ENCODE results near the gene GPR3. TPM values are rescaled to one million over a fixed set of nuclear protein-coding genes. Genes with fewer than 3 reads are reported as not detected.

GPR3 gene
- total and polyA plus RNA-seq, 2 of the 13 experiments (the other 11 are each of a cell fraction or from before 2014, with no cell fraction given) = 1.00 to 2.6 TPM

- TF ChIP-seq BCLAF1 (IDR thresholded peaks at IDR 0.05) = no peak
Measured at GRCh38 chr1:27430903-27431600, 38.6 kb downstream of the GPR3 start (continued).

GRCh38 chr1:27431601-27431940 lies 39.1 kb downstream of the GPR3 start:
- Histone ChIP-seq H3K9ac (ENCODE audit: insufficient read depth, low read depth, low read length) (no peak overlapping the region), H3K4me2 (ENCODE audit: low read depth, low read length) (no peak overlapping the region), H3K9me3 (ENCODE audit: low read length) (no peaks in the 10 kb centered on the region), H3K36me3 (replicated peaks in 1 of 2; ENCODE audit: control insufficient read depth in 1 of 2, insufficient read depth in 2 of 2, low read length in 2 of 2) (peaks cover 8 to 21% of the 10 kb centered on the region in 2 experiments), H3K4me1 (ENCODE audit: insufficient read depth, low read length) (peaks cover 48% of the 10 kb centered on the region), H4K20me1 (ENCODE audit: insufficient read depth, low read length) (peaks cover 4% of the 10 kb centered on the region), H3K27ac (ENCODE audit: extremely low read length, insufficient read depth, low read length) (no peak overlapping the region), H3K27me3 (ENCODE audit: control insufficient read depth in 1 of 2, insufficient read depth in 2 of 2, low read length in 2 of 2) (no peaks in the 10 kb centered on the region), H3K4me3 (replicated peaks in 1 of 3; ENCODE audit: insufficient read depth in 1 of 3, low read depth in 2 of 3, low read length in 3 of 3) (no peak overlapping the region), H3K79me2 (ENCODE audit: insufficient read depth, low read length) (peaks cover 42% of the 10 kb centered on the region), H2AFZ (ENCODE audit: low read length) (no peak overlapping the region)
- DNase-seq (ENCODE audit: low spot score) = no peak
- 95% methylated on average over 2 of the region's 2 CpGs for WGBS (ENCODE audit: low lambda C conversion rate)
- ChIA-PET CTCF (ENCODE audit: low intra/inter-chr PET ratio, low total read pairs) (no interaction called here), POLR2A (no interaction called here)
- FAIRE-seq = no peak
- no peak for TF ChIP-seq GMEB2 (CRISPR knock-in tag; IDR thresholded peaks at IDR 0.05; ENCODE audit: low read depth)
- no peak for TF ChIP-seq RARA (CRISPR knock-in tag; IDR thresholded peaks at IDR 0.05)
- TF ChIP-seq SP2 (CRISPR knock-in tag; IDR thresholded peaks at IDR 0.05) = no peak
- TF ChIP-seq AFF4 (CRISPR knock-in tag; IDR thresholded peaks at IDR 0.05) = no peak
- no peak for TF ChIP-seq ZNF136 (CRISPR knock-in tag; IDR thresholded peaks at IDR 0.05; ENCODE audit: low read depth)
- TF ChIP-seq NBN (conservative IDR thresholded peaks at IDR 0.05) = no peak
- no peak for TF ChIP-seq ZNF770 (CRISPR knock-in tag; IDR thresholded peaks at IDR 0.05)
- no peak for TF ChIP-seq MED1 (CRISPR knock-in tag; IDR thresholded peaks at IDR 0.05)
- in situ Hi-C loops (cut with HindIII; ENCODE audit: extremely low pct_ligation_motif_present, low pct_unique_long_range_greater_than_20kb) = no loop called here
- no TSS peak for BruUV-seq (replicated peaks)
- intact Hi-C loops (cut with micrococcal nuclease; ENCODE audit: unreplicated experiment) = no loop called here
- no peak for ATAC-seq
